Stimulated activated CD4-positive, alpha-beta T cell treated with anti-CD3 and anti-CD28 coated beads, Interleukin-15, amount 100 ng/mL, for 48 hours (primary cell): ENCODE data around the gene KIAA0825.
"Not testable (repeated sequence)": the region's sequence is repeated elsewhere in the genome, so short reads cannot be mapped to it uniquely, and the experiment has no call there.

Experiments used
- DNase-seq, 2 donors: peaks; one replicate each; pipeline ENCODE4 v3.0.0-alpha.2; 2020; ENCODE audit warnings: low read depth in 2 of 2

KIAA0825 gene

GRCh38 chr5:94175912-94176311 lies 442.5 kb downstream of the KIAA0825 start:
- DNase-seq, result no peak

- DNase-seq, result no peak
These were observed 443.5 kb downstream of the KIAA0825 start for GRCh38 chr5:94174748-94175411.

- no peak for DNase-seq
These were observed 445.3 kb downstream of the KIAA0825 start for GRCh38 chr5:94173100-94173499.

GRCh38 chr5:94171070-94171469 lies 447.3 kb downstream of the KIAA0825 start:
- DNase-seq, result not testable (repeated sequence)

GRCh38 chr5:94170158-94170557 lies 448.2 kb downstream of the KIAA0825 start:
- not testable (repeated sequence) for DNase-seq

GRCh38 chr5:94168151-94168550 lies 450.3 kb downstream of the KIAA0825 start:
- DNase-seq, result no peak

GRCh38 chr5:94161801-94162200 lies 456.6 kb downstream of the KIAA0825 start:
- DNase-seq, result no peak

GRCh38 chr5:94159144-94159543 lies 459.3 kb downstream of the KIAA0825 start:
- no peak for DNase-seq

- DNase-seq, result no peak
These were observed 460.5 kb downstream of the KIAA0825 start for GRCh38 chr5:94157704-94158539.

- DNase-seq, result no peak
These were observed 463.7 kb downstream of the KIAA0825 start for GRCh38 chr5:94154672-94155071.

- no peak for DNase-seq
These were observed 464.5 kb downstream of the KIAA0825 start for GRCh38 chr5:94153736-94154450.

GRCh38 chr5:94143621-94144020 lies 474.8 kb downstream of the KIAA0825 start:
- not testable (repeated sequence) for DNase-seq

- no peak for DNase-seq
These were observed 478.1 kb downstream of the KIAA0825 start for GRCh38 chr5:94140300-94140699.

GRCh38 chr5:94130077-94130476 lies 488.3 kb downstream of the KIAA0825 start:
- DNase-seq, result no peak

GRCh38 chr5:94125107-94125506 lies 493.3 kb downstream of the KIAA0825 start:
- no peak for DNase-seq

- not testable (repeated sequence) for DNase-seq
These were observed 502.1 kb downstream of the KIAA0825 start for GRCh38 chr5:94116317-94116716.

- DNase-seq, result no peak
These were observed 505.3 kb downstream of the KIAA0825 start for GRCh38 chr5:94113087-94113486.

GRCh38 chr5:94111209-94112004 lies 507.0 kb downstream of the KIAA0825 start:
- peak; percentile 87 to 91 for DNase-seq

GRCh38 chr5:94103514-94104245 lies 514.7 kb downstream of the KIAA0825 start:
- DNase-seq, result no peak
